Measurements from ENCODE around the gene DLG2. TPM values are rescaled to one million over a fixed set of nuclear protein-coding genes. Genes with fewer than 3 reads are reported as not detected.
A peak's percentile ranks its signal among the peaks of the same experiment; 100 is the strongest.

DLG2 gene
- total RNA-seq, 1 experiment from 2014 or later: 2.7 TPM

- no peak for DNase-seq
- no peak overlapping the region for H3K4me2 ChIP-seq (ENCODE audit: low read depth, low read length, poor library complexity, severe bottlenecking)
- no peaks in the 10 kb centered on the region for H3K9me2 ChIP-seq (replicated peaks; ENCODE audit: insufficient read depth, low read length)
- H3K9me3 ChIP-seq (ENCODE audit: low read length): no peaks in the 10 kb centered on the region
- H3K4me3 ChIP-seq (ENCODE audit: low read length): no peak overlapping the region
- no peaks in the 10 kb centered on the region for H4K20me1 ChIP-seq (ENCODE audit: insufficient read depth, low read depth, low read length)
- H3K9ac ChIP-seq (ENCODE audit: low read length): no peak overlapping the region
- H3K27ac ChIP-seq (ENCODE audit: low read length): no peak overlapping the region
- H3K27me3 ChIP-seq (ENCODE audit: low read length): no peaks in the 10 kb centered on the region
- H3K4me1 ChIP-seq (ENCODE audit: low read length): no peaks in the 10 kb centered on the region
- no peak overlapping the region for H2AFZ ChIP-seq (ENCODE audit: low read length)
- H3K36me3 ChIP-seq (ENCODE audit: insufficient read depth, low read length): no peaks in the 10 kb centered on the region
- H3K79me2 ChIP-seq (ENCODE audit: low read length): no peaks in the 10 kb centered on the region
Measured at GRCh38 chr11:83908298-83908856, 1718.8 kb downstream of the DLG2 start.

GRCh38 chr11:83895516-83895915, 1731.6 kb downstream of the DLG2 start:
- H3K9me2 ChIP-seq (replicated peaks; ENCODE audit: insufficient read depth, low read length): no peaks in the 10 kb centered on the region
- H3K9me3 ChIP-seq (ENCODE audit: low read length): no peaks in the 10 kb centered on the region
- H3K9ac ChIP-seq (ENCODE audit: low read length): no peak overlapping the region
- no peaks in the 10 kb centered on the region for H3K36me3 ChIP-seq (ENCODE audit: insufficient read depth, low read length)
- no peaks in the 10 kb centered on the region for H3K79me2 ChIP-seq (ENCODE audit: low read length)
- no peak overlapping the region for H3K4me2 ChIP-seq (ENCODE audit: low read depth, low read length, poor library complexity, severe bottlenecking)
- no peak for DNase-seq
- H2AFZ ChIP-seq (ENCODE audit: low read length): no peak overlapping the region
- no peaks in the 10 kb centered on the region for H4K20me1 ChIP-seq (ENCODE audit: insufficient read depth, low read depth, low read length)
- H3K27ac ChIP-seq (ENCODE audit: low read length): no peak overlapping the region
- H3K4me1 ChIP-seq (ENCODE audit: low read length): no peaks in the 10 kb centered on the region
- no peak overlapping the region for H3K4me3 ChIP-seq (ENCODE audit: low read length)
- H3K27me3 ChIP-seq (ENCODE audit: low read length): no peaks in the 10 kb centered on the region

GRCh38 chr11:83881428-83881827, 1745.7 kb downstream of the DLG2 start:
- Histone ChIP-seq H3K9me2 (replicated peaks; ENCODE audit: insufficient read depth, low read length) (no peaks in the 10 kb centered on the region), H2AFZ (ENCODE audit: low read length) (no peak overlapping the region), H3K4me3 (ENCODE audit: low read length) (no peak overlapping the region), H3K4me2 (ENCODE audit: low read depth, low read length, poor library complexity, severe bottlenecking) (no peak overlapping the region), H3K36me3 (ENCODE audit: insufficient read depth, low read length) (no peaks in the 10 kb centered on the region), H3K27ac (ENCODE audit: low read length) (no peak overlapping the region), H3K27me3 (ENCODE audit: low read length) (no peaks in the 10 kb centered on the region), H3K79me2 (ENCODE audit: low read length) (no peaks in the 10 kb centered on the region), H3K4me1 (ENCODE audit: low read length) (no peaks in the 10 kb centered on the region), H4K20me1 (ENCODE audit: insufficient read depth, low read depth, low read length) (no peaks in the 10 kb centered on the region), H3K9ac (ENCODE audit: low read length) (no peak overlapping the region), H3K9me3 (ENCODE audit: low read length) (no peaks in the 10 kb centered on the region)
- peak; percentile 51 for DNase-seq

DNA sequence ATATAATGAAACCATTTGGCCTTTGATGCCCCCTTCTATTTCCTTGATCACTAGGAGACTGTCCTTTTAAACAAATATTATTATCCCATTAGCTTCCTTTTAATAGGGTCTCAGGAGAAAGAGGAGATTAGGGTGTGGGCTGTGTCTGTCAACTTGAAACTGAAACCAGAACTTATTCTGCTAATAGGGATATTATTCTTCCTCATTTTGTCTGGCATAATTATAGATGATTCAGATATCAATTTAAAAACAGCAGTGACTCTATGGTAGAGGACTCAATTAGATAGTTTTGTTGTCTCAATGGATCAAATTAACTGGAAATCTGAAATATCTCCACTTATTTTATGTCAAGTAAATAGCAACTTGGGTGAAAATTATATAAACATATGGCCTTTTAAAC, 1756.1 kb downstream of the DLG2 start:
- Histone ChIP-seq H3K36me3 (ENCODE audit: insufficient read depth, low read length) (no peaks in the 10 kb centered on the region), H3K9ac (ENCODE audit: low read length) (no peak overlapping the region), H3K4me3 (ENCODE audit: low read length) (no peak overlapping the region)

GRCh38 chr11:83866655-83867054, 1760.5 kb downstream of the DLG2 start:
- H3K9me2 ChIP-seq (replicated peaks; ENCODE audit: insufficient read depth, low read length): no peaks in the 10 kb centered on the region
- H3K9ac ChIP-seq (ENCODE audit: low read length): no peak overlapping the region
- H3K4me1 ChIP-seq (ENCODE audit: low read length): peaks cover 9% of the 10 kb centered on the region

More for the DNA sequence above, 1756.1 kb downstream of the DLG2 start:
- no peaks in the 10 kb centered on the region for H3K79me2 ChIP-seq (ENCODE audit: low read length)
- H3K27me3 ChIP-seq (ENCODE audit: low read length): no peaks in the 10 kb centered on the region
- DNase-seq: peak; percentile 50
- H2AFZ ChIP-seq (ENCODE audit: low read length): no peak overlapping the region
- no peak overlapping the region for H3K27ac ChIP-seq (ENCODE audit: low read length)
- H3K4me1 ChIP-seq (ENCODE audit: low read length): peaks cover 9% of the 10 kb centered on the region
- no peaks in the 10 kb centered on the region for H3K9me3 ChIP-seq (ENCODE audit: low read length)
- H3K4me2 ChIP-seq (ENCODE audit: low read depth, low read length, poor library complexity, severe bottlenecking): no peak overlapping the region
- H4K20me1 ChIP-seq (ENCODE audit: insufficient read depth, low read depth, low read length): no peaks in the 10 kb centered on the region
- no peaks in the 10 kb centered on the region for H3K9me2 ChIP-seq (replicated peaks; ENCODE audit: insufficient read depth, low read length)

DNA sequence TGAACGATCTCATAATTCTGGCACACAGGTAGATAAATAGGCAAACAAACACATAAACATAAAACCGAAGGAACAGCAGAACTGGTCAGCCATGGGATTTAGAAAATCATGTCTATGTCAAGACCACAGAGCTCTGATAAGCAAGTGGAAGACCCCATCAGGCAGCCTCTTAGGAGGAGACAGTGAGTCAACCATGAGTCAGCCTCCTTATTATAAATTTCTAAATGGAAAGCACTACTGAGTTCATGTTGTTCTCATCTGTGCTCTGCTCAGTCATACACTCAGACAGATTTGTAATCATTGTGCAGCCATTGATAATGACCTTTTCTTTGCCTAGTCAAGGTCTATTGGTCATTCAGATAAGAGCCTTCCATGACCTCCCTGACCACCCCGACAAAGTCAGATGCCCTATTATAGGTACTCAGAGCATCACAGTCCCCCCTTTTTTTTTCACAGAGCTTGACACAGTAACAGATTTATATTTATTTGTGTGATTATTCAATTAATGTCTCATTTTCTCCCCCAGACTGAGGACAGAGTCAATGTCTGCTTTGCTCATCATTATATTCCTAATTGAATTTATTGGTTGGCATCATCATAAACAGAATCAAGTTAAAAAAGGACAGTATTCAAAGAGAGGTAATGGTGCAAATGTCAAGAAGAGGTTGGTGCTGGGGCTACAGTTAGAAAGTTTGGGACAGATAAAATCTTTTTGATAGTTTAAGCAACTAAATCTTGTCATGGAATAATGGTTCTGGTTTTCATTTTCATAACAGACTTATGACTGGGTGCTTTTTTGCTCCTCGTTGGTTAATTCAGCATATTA, 1761.3 kb downstream of the DLG2 start:
- no peak overlapping the region for H3K27ac ChIP-seq (ENCODE audit: low read length)
- DNase-seq: no peak
- no peak overlapping the region for H3K4me2 ChIP-seq (ENCODE audit: low read depth, low read length, poor library complexity, severe bottlenecking)
- no peak overlapping the region for H2AFZ ChIP-seq (ENCODE audit: low read length)
- no peaks in the 10 kb centered on the region for H3K9me3 ChIP-seq (ENCODE audit: low read length)
- H3K4me3 ChIP-seq (ENCODE audit: low read length): no peak overlapping the region
- no peaks in the 10 kb centered on the region for H3K27me3 ChIP-seq (ENCODE audit: low read length)
- H3K9ac ChIP-seq (ENCODE audit: low read length): no peak overlapping the region
- no peaks in the 10 kb centered on the region for H3K9me2 ChIP-seq (replicated peaks; ENCODE audit: insufficient read depth, low read length)
- no peaks in the 10 kb centered on the region for H4K20me1 ChIP-seq (ENCODE audit: insufficient read depth, low read depth, low read length)
- peaks cover 2% of the 10 kb centered on the region for H3K4me1 ChIP-seq (ENCODE audit: low read length)
- H3K79me2 ChIP-seq (ENCODE audit: low read length): no peaks in the 10 kb centered on the region
- H3K36me3 ChIP-seq (ENCODE audit: insufficient read depth, low read length): no peaks in the 10 kb centered on the region

More at GRCh38 chr11:83866655-83867054, 1760.5 kb downstream of the DLG2 start:
- H3K79me2 ChIP-seq (ENCODE audit: low read length): no peaks in the 10 kb centered on the region
- H3K4me3 ChIP-seq (ENCODE audit: low read length): no peak overlapping the region
- no peaks in the 10 kb centered on the region for H3K9me3 ChIP-seq (ENCODE audit: low read length)
- H3K36me3 ChIP-seq (ENCODE audit: insufficient read depth, low read length): no peaks in the 10 kb centered on the region
- no peak overlapping the region for H3K4me2 ChIP-seq (ENCODE audit: low read depth, low read length, poor library complexity, severe bottlenecking)
- no peak overlapping the region for H3K27ac ChIP-seq (ENCODE audit: low read length)
- DNase-seq: no peak
- no peaks in the 10 kb centered on the region for H3K27me3 ChIP-seq (ENCODE audit: low read length)
- H2AFZ ChIP-seq (ENCODE audit: low read length): no peak overlapping the region
- H4K20me1 ChIP-seq (ENCODE audit: insufficient read depth, low read depth, low read length): no peaks in the 10 kb centered on the region

- no peak overlapping the region for H3K9ac ChIP-seq (ENCODE audit: low read length)
- no peak overlapping the region for H2AFZ ChIP-seq (ENCODE audit: low read length)
- H3K4me2 ChIP-seq (ENCODE audit: low read depth, low read length, poor library complexity, severe bottlenecking): no peak overlapping the region
- H3K9me2 ChIP-seq (replicated peaks; ENCODE audit: insufficient read depth, low read length): no peaks in the 10 kb centered on the region
- no peaks in the 10 kb centered on the region for H3K36me3 ChIP-seq (ENCODE audit: insufficient read depth, low read length)
- no peaks in the 10 kb centered on the region for H4K20me1 ChIP-seq (ENCODE audit: insufficient read depth, low read depth, low read length)
- H3K4me1 ChIP-seq (ENCODE audit: low read length): no peaks in the 10 kb centered on the region
- H3K4me3 ChIP-seq (ENCODE audit: low read length): no peak overlapping the region
- H3K9me3 ChIP-seq (ENCODE audit: low read length): no peaks in the 10 kb centered on the region
- no peak overlapping the region for H3K27ac ChIP-seq (ENCODE audit: low read length)
- no peak for DNase-seq
- no peaks in the 10 kb centered on the region for H3K27me3 ChIP-seq (ENCODE audit: low read length)
- no peaks in the 10 kb centered on the region for H3K79me2 ChIP-seq (ENCODE audit: low read length)
Measured at GRCh38 chr11:83864412-83865057, 1762.6 kb downstream of the DLG2 start.

DNA sequence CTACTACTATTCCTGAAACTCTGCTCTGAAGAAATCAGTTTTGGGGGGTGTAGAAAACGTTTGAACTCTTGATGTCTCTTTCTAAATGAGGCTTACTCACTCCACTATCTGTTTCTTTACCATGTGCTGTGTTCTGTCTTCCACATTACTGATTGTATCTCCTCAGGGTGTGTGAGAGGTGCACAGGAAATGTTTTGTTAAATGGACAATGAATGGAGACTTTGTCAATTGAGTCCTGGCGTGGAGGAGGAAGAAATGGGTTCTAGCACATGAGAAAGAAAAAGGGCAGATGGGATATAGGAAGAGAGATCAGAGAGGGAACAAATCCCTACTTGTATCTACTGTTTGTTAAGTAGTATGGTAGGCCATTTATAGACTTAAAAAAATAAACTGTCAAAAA, 1763.9 kb downstream of the DLG2 start:
- Histone ChIP-seq H3K27ac (ENCODE audit: low read length) (no peak overlapping the region), H3K9me3 (ENCODE audit: low read length) (no peaks in the 10 kb centered on the region), H3K9ac (ENCODE audit: low read length) (no peak overlapping the region), H3K4me1 (ENCODE audit: low read length) (no peaks in the 10 kb centered on the region), H2AFZ (ENCODE audit: low read length) (no peak overlapping the region), H3K79me2 (ENCODE audit: low read length) (no peaks in the 10 kb centered on the region), H3K4me2 (ENCODE audit: low read depth, low read length, poor library complexity, severe bottlenecking) (no peak overlapping the region), H3K36me3 (ENCODE audit: insufficient read depth, low read length) (no peaks in the 10 kb centered on the region), H4K20me1 (ENCODE audit: insufficient read depth, low read depth, low read length) (no peaks in the 10 kb centered on the region), H3K9me2 (replicated peaks; ENCODE audit: insufficient read depth, low read length) (no peaks in the 10 kb centered on the region), H3K27me3 (ENCODE audit: low read length) (no peaks in the 10 kb centered on the region), H3K4me3 (ENCODE audit: low read length) (no peak overlapping the region)
- DNase-seq: no peak

All from Karpas-422 (cell line).